ENCODE data around the gene DDX31.

Gene DDX31

GRCh38 chr9:132556714-132557113 lies 113.1 kb downstream of the DDX31 start:
- H4K91ac ChIP-seq (ENCODE audit: low read depth, low read length, poor library complexity) = no peak overlapping the region
- H3K4me3 ChIP-seq (ENCODE audit: low read length in 2 of 2) = no peak overlapping the region
- peak overlapping the region; percentile 40 for H3K4me2 ChIP-seq (ENCODE audit: insufficient read depth, low read length, poor library complexity, severe bottlenecking)
- peaks cover 25 to 37% of the 10 kb centered on the region in 2 donors for H3K4me1 ChIP-seq (ENCODE audit: control insufficient read depth in 2 of 2, insufficient read depth in 1 of 2, low read depth in 1 of 2, low read length in 2 of 2)
- peak overlapping the region; percentile 30 for H2BK15ac ChIP-seq (ENCODE audit: low read length)
- H3K27ac ChIP-seq (replicated peaks; ENCODE audit: low read length) = peak overlapping the region; percentile 94
- H2BK120ac ChIP-seq (ENCODE audit: low read depth, low read length) = peak overlapping the region; percentile 98
- peaks cover 0 to 36% (median 0%) of the 10 kb centered on the region in 3 experiments for H3K27me3 ChIP-seq (ENCODE audit: control insufficient read depth in 3 of 3, insufficient read depth in 3 of 3, low read depth in 1 of 3, low read length in 3 of 3)
- H2AFZ ChIP-seq (ENCODE audit: low read length) = peak overlapping the region; percentile 77
- peak overlapping the region; percentile 79 for H2BK5ac ChIP-seq (ENCODE audit: low read length)
- peaks cover 2 to 4% of the 10 kb centered on the region in 2 donors for H3K9me3 ChIP-seq (replicated peaks in 1 of 2; ENCODE audit: control insufficient read depth in 2 of 2, insufficient read depth in 1 of 2, low read depth in 1 of 2, low read length in 2 of 2)
- no peak overlapping the region for H3K9ac ChIP-seq (ENCODE audit: low read depth, low read length, poor library complexity)
- no peak for DNase-seq (ENCODE audit: low spot score)
- peak overlapping the region; percentile 8 for H2BK12ac ChIP-seq (ENCODE audit: low read length)
- peak overlapping the region; percentile 97 for H3K18ac ChIP-seq (ENCODE audit: low read length)
- H3K79me1 ChIP-seq (ENCODE audit: low read depth, low read length) = no peaks in the 10 kb centered on the region
- no peak overlapping the region for H3K4ac ChIP-seq (ENCODE audit: low read length)
- H2AK5ac ChIP-seq (ENCODE audit: low read depth, low read length) = no peak overlapping the region
- H3K36me3 ChIP-seq (replicated peaks in 1 of 2; ENCODE audit: control insufficient read depth in 2 of 2, insufficient read depth in 2 of 2, low read length in 2 of 2) = no peaks in the 10 kb centered on the region
- no CpG with 5 or more reads among the region's 26 CpGs for WGBS, 2 donors (ENCODE audit: extremely low coverage in 2 of 2, insufficient read length in 2 of 2, insufficient replicate concordance in 1 of 2)
- no peak overlapping the region for H4K8ac ChIP-seq (ENCODE audit: low read depth, low read length)
- no peak overlapping the region for H3K14ac ChIP-seq (ENCODE audit: low read length)
- H3K23ac ChIP-seq (ENCODE audit: low read depth, low read length, poor library complexity) = no peak overlapping the region

- no peak overlapping the region for H3K23ac ChIP-seq (ENCODE audit: low read depth, low read length, poor library complexity)
- H3K4me1 ChIP-seq (ENCODE audit: control insufficient read depth in 2 of 2, insufficient read depth in 1 of 2, low read depth in 1 of 2, low read length in 2 of 2) = peaks cover 22 to 34% of the 10 kb centered on the region in 2 donors
- H2BK12ac ChIP-seq (ENCODE audit: low read length) = no peak overlapping the region
- no CpG with 5 or more reads among the region's 6 CpGs for WGBS, 2 donors (ENCODE audit: extremely low coverage in 2 of 2, insufficient read length in 2 of 2, insufficient replicate concordance in 1 of 2)
- H3K18ac ChIP-seq (ENCODE audit: low read length) = peak overlapping the region; percentile 31
- H4K91ac ChIP-seq (ENCODE audit: low read depth, low read length, poor library complexity) = no peak overlapping the region
- H3K9me3 ChIP-seq (replicated peaks in 1 of 2; ENCODE audit: control insufficient read depth in 2 of 2, insufficient read depth in 1 of 2, low read depth in 1 of 2, low read length in 2 of 2) = peaks cover 2 to 4% of the 10 kb centered on the region in 2 donors
- no peaks in the 10 kb centered on the region for H3K36me3 ChIP-seq (replicated peaks in 1 of 2; ENCODE audit: control insufficient read depth in 2 of 2, insufficient read depth in 2 of 2, low read length in 2 of 2)
- H3K14ac ChIP-seq (ENCODE audit: low read length) = no peak overlapping the region
- no peak overlapping the region for H2BK120ac ChIP-seq (ENCODE audit: low read depth, low read length)
- H3K27ac ChIP-seq (replicated peaks; ENCODE audit: low read length) = peak overlapping the region; percentile 94
- peak overlapping the region; percentile 43 for H2BK15ac ChIP-seq (ENCODE audit: low read length)
- H2AFZ ChIP-seq (ENCODE audit: low read length) = peak overlapping the region; percentile 77
- H3K4me3 ChIP-seq (ENCODE audit: low read length in 2 of 2) = no peak overlapping the region
- H4K8ac ChIP-seq (ENCODE audit: low read depth, low read length) = no peak overlapping the region
- H3K79me1 ChIP-seq (ENCODE audit: low read depth, low read length) = no peaks in the 10 kb centered on the region
- peak overlapping the region; percentile 57 for H3K4me2 ChIP-seq (ENCODE audit: insufficient read depth, low read length, poor library complexity, severe bottlenecking)
- H2BK5ac ChIP-seq (ENCODE audit: low read length) = peak overlapping the region; percentile 79
- DNase-seq (ENCODE audit: low spot score) = no peak
- H3K27me3 ChIP-seq (ENCODE audit: control insufficient read depth in 3 of 3, insufficient read depth in 3 of 3, low read depth in 1 of 3, low read length in 3 of 3) = peaks cover 0 to 31% (median 0%) of the 10 kb centered on the region in 3 experiments
- peak overlapping the region; percentile 56 for H2AK5ac ChIP-seq (ENCODE audit: low read depth, low read length)
- H3K9ac ChIP-seq (ENCODE audit: low read depth, low read length, poor library complexity) = no peak overlapping the region
- H3K4ac ChIP-seq (ENCODE audit: low read length) = no peak overlapping the region
Measured at GRCh38 chr9:132556235-132556634, 113.5 kb downstream of the DDX31 start.

GRCh38 chr9:132555528-132555927 lies 114.3 kb downstream of the DDX31 start:
- peaks cover 16 to 31% of the 10 kb centered on the region in 2 donors for H3K4me1 ChIP-seq (ENCODE audit: control insufficient read depth in 2 of 2, insufficient read depth in 1 of 2, low read depth in 1 of 2, low read length in 2 of 2)
- WGBS, 2 donors (ENCODE audit: extremely low coverage in 2 of 2, insufficient read length in 2 of 2, insufficient replicate concordance in 1 of 2) = no CpG with 5 or more reads among the region's 8 CpGs
- no peak overlapping the region for H2BK12ac ChIP-seq (ENCODE audit: low read length)
- H3K4ac ChIP-seq (ENCODE audit: low read length) = no peak overlapping the region
- no peak for DNase-seq (ENCODE audit: low spot score)
- H3K27me3 ChIP-seq (ENCODE audit: control insufficient read depth in 3 of 3, insufficient read depth in 3 of 3, low read depth in 1 of 3, low read length in 3 of 3) = peaks cover 0 to 24% (median 0%) of the 10 kb centered on the region in 3 experiments
- peaks cover 2 to 4% of the 10 kb centered on the region in 2 donors for H3K9me3 ChIP-seq (replicated peaks in 1 of 2; ENCODE audit: control insufficient read depth in 2 of 2, insufficient read depth in 1 of 2, low read depth in 1 of 2, low read length in 2 of 2)
- H2AK5ac ChIP-seq (ENCODE audit: low read depth, low read length) = peak overlapping the region; percentile 56
- H3K27ac ChIP-seq (replicated peaks; ENCODE audit: low read length) = peak overlapping the region; percentile 94
- H4K8ac ChIP-seq (ENCODE audit: low read depth, low read length) = no peak overlapping the region
- no peak overlapping the region for H2BK120ac ChIP-seq (ENCODE audit: low read depth, low read length)
- peak overlapping the region; percentile 79 for H2BK5ac ChIP-seq (ENCODE audit: low read length)
- H3K23ac ChIP-seq (ENCODE audit: low read depth, low read length, poor library complexity) = no peak overlapping the region
- H3K4me3 ChIP-seq (ENCODE audit: low read length in 2 of 2) = no peak overlapping the region
- no peak overlapping the region for H4K91ac ChIP-seq (ENCODE audit: low read depth, low read length, poor library complexity)
- H3K14ac ChIP-seq (ENCODE audit: low read length) = no peak overlapping the region
- no peaks in the 10 kb centered on the region for H3K36me3 ChIP-seq (replicated peaks in 1 of 2; ENCODE audit: control insufficient read depth in 2 of 2, insufficient read depth in 2 of 2, low read length in 2 of 2)
- H2AFZ ChIP-seq (ENCODE audit: low read length) = no peak overlapping the region
- no peaks in the 10 kb centered on the region for H3K79me1 ChIP-seq (ENCODE audit: low read depth, low read length)
- H3K18ac ChIP-seq (ENCODE audit: low read length) = no peak overlapping the region
- H2BK15ac ChIP-seq (ENCODE audit: low read length) = no peak overlapping the region
- H3K4me2 ChIP-seq (ENCODE audit: insufficient read depth, low read length, poor library complexity, severe bottlenecking) = no peak overlapping the region
- no peak overlapping the region for H3K9ac ChIP-seq (ENCODE audit: low read depth, low read length, poor library complexity)

GRCh38 chr9:132554755-132555154 lies 115.0 kb downstream of the DDX31 start:
- whole genome bisulfite sequencing, 2 donors (ENCODE audit: extremely low coverage in 2 of 2, insufficient read length in 2 of 2, insufficient replicate concordance in 1 of 2) = no CpG with 5 or more reads among the region's 2 CpGs
- no peak overlapping the region for H3K27ac ChIP-seq (replicated peaks; ENCODE audit: low read length)
- H2AK5ac ChIP-seq (ENCODE audit: low read depth, low read length) = no peak overlapping the region
- peaks cover 2% of the 10 kb centered on the region in 2 donors for H3K9me3 ChIP-seq (replicated peaks in 1 of 2; ENCODE audit: control insufficient read depth in 2 of 2, insufficient read depth in 1 of 2, low read depth in 1 of 2, low read length in 2 of 2)
- H3K4me3 ChIP-seq (ENCODE audit: low read length in 2 of 2) = no peak overlapping the region
- H3K18ac ChIP-seq (ENCODE audit: low read length) = no peak overlapping the region
- no peaks in the 10 kb centered on the region for H3K36me3 ChIP-seq (replicated peaks in 1 of 2; ENCODE audit: control insufficient read depth in 2 of 2, insufficient read depth in 2 of 2, low read length in 2 of 2)
- no peak overlapping the region for H2BK5ac ChIP-seq (ENCODE audit: low read length)
- H3K14ac ChIP-seq (ENCODE audit: low read length) = no peak overlapping the region
- peaks cover 14 to 27% of the 10 kb centered on the region in 2 donors for H3K4me1 ChIP-seq (ENCODE audit: control insufficient read depth in 2 of 2, insufficient read depth in 1 of 2, low read depth in 1 of 2, low read length in 2 of 2)
- no peak for DNase-seq (ENCODE audit: low spot score)
- H3K9ac ChIP-seq (ENCODE audit: low read depth, low read length, poor library complexity) = no peak overlapping the region
- H4K8ac ChIP-seq (ENCODE audit: low read depth, low read length) = no peak overlapping the region
- no peaks in the 10 kb centered on the region for H3K79me1 ChIP-seq (ENCODE audit: low read depth, low read length)
- no peak overlapping the region for H4K91ac ChIP-seq (ENCODE audit: low read depth, low read length, poor library complexity)
- H3K4me2 ChIP-seq (ENCODE audit: insufficient read depth, low read length, poor library complexity, severe bottlenecking) = no peak overlapping the region
- H3K27me3 ChIP-seq (ENCODE audit: control insufficient read depth in 3 of 3, insufficient read depth in 3 of 3, low read depth in 1 of 3, low read length in 3 of 3) = peaks cover 0 to 16% (median 0%) of the 10 kb centered on the region in 3 experiments
- H2BK120ac ChIP-seq (ENCODE audit: low read depth, low read length) = no peak overlapping the region
- no peak overlapping the region for H3K23ac ChIP-seq (ENCODE audit: low read depth, low read length, poor library complexity)
- H2BK12ac ChIP-seq (ENCODE audit: low read length) = peak overlapping the region; percentile 1
- H2AFZ ChIP-seq (ENCODE audit: low read length) = no peak overlapping the region
- no peak overlapping the region for H2BK15ac ChIP-seq (ENCODE audit: low read length)
- H3K4ac ChIP-seq (ENCODE audit: low read length) = no peak overlapping the region
